NCI-H2227 (cell line): ENCODE data around the gene EVL.
"Not testable (repeated sequence)": the region's sequence is repeated elsewhere in the genome, so short reads cannot be mapped to it uniquely, and the experiment has no call there.

Source experiments
- DNase-seq: peaks from one replicate; lab custom pipeline; 2025; ENCODE audit not compliant: unreplicated experiment; lab: John Stamatoyannopoulos, UW

Gene EVL

GRCh38 chr14:100038065-100038464, 27.2 kb upstream of the EVL start:
- DNase-seq = no peak

GRCh38 chr14:100039903-100040302, 25.3 kb upstream of the EVL start:
- no peak for DNase-seq

DNA sequence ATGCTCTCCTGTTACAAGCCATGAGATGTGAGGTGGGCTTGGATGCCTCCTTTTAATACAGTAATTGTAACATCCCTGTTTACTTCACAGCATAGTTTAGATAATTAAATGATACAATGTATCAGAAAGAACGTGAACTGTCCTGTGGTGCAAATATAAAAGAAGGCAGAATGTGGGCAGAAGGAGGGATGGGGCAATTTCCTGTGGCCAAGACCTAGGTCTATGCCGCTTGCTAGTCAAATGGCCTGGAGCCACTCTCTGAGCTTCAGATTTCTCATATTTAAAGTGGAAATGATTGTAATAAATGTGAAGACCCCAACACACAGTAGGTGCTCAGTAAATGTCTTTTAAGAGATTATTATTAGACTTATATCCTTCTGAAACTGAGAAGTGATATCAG, 24.0 kb upstream of the EVL start:
- DNase-seq = no peak

- DNase-seq = no peak
Measured at GRCh38 chr14:100042286-100042685, 22.9 kb upstream of the EVL start.

- no peak for DNase-seq
Measured at GRCh38 chr14:100045642-100046344, 19.4 kb upstream of the EVL start.

- no peak for DNase-seq
Measured at GRCh38 chr14:100047600-100047999, 17.6 kb upstream of the EVL start.

DNA sequence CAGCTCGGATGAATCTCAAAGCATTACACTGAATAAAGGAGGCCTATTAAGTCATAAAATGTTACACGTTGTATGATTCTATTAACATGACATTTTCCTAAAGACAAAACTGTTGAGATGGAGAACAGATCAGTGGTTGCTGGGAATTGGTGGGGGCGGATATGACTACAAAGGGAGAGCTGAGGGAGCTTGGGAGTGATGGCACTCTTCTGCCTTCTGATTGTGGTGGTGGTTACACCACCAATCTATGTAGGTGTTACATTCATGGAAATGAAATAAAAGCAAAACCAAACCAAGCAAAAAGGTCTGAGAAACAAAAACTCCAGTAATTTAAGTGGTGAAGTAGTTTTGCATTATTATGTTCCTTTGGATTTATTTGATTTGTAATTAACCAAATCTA, 16.4 kb upstream of the EVL start:
- DNase-seq = no peak

DNA sequence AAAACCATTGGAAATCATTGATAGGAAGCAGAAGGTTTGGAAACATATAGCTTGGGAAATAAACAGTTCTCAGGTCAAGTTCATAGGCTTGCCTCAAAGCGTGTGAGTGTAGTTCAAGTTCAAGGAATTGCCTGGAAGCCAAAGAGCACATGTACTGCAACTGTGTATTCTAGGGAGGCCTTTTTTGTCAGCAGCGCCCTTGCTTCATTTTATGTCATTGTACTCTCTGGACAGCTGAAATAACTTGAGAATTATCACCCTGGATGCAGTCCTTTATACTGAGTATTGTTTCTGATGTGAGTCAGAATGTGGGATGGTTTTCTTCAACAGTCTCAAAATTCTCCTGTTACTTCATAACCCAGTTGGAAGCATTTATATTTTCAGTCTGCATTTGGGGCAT, 16.0 kb upstream of the EVL start:
- no peak for DNase-seq

DNA sequence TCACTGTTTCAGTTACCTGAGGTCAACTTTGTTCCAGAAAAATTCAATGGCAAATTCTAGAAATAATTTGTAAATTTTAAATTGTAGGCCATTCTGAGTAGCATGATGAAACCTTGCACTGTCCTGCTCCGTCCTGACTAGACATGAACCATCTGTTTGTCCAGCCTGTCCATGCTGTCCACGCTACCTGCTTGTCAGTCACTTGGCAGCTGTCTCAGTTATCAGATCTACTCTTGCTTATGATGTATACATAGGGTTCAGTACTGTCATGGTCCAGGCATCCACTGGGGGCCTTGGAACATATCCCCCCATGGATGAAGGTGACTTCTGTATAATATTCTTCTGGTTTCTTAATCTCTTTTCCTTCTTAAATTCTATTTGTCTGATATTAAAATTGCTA, 14.1 kb upstream of the EVL start:
- DNase-seq = no peak

- peak; percentile 26 for DNase-seq
Measured at GRCh38 chr14:100051543-100051942, 13.7 kb upstream of the EVL start.

GRCh38 chr14:100052819-100053218, 12.4 kb upstream of the EVL start:
- no peak for DNase-seq

GRCh38 chr14:100054316-100055075, 10.7 kb upstream of the EVL start:
- no peak for DNase-seq

GRCh38 chr14:100056431-100056830, 8.8 kb upstream of the EVL start:
- no peak for DNase-seq

- DNase-seq = no peak
Measured at GRCh38 chr14:100056964-100057795, 8.0 kb upstream of the EVL start.

GRCh38 chr14:100058777-100059437, 6.3 kb upstream of the EVL start:
- no peak for DNase-seq

GRCh38 chr14:100059438-100059781, 5.8 kb upstream of the EVL start:
- no peak for DNase-seq

- no peak for DNase-seq
Measured at GRCh38 chr14:100060760-100061159, 4.5 kb upstream of the EVL start.

GRCh38 chr14:100062590-100062989, 2.6 kb upstream of the EVL start:
- DNase-seq = no peak

DNA sequence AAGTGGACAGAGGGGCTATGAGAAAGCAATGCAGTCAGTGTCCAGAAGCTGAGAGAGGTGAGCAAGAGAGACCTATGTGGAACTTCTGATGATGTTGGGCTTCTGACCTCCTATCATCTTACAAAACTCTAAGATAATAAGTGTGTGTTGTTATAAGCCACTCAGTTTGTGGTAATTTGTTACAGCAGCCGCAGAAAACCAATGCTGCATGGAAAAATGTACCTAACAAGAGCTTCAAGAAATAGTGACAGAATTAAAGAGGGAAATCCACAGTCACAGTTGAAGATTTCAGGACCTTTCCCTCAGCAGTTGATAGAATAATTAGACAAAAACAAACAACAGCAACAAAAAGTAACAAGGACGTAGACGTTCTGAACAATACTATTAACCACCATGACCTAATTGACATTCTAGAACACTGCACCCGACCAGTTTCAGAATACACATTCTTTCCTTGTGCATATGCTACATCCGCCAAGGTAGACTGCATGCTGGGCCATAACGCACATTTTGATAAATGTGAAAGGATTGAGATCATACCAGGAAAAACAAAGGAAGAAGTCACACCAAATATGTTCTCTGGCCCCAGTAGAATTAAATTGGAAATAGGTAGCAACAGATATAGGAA, 1.8 kb upstream of the EVL start:
- DNase-seq = no peak

DNA sequence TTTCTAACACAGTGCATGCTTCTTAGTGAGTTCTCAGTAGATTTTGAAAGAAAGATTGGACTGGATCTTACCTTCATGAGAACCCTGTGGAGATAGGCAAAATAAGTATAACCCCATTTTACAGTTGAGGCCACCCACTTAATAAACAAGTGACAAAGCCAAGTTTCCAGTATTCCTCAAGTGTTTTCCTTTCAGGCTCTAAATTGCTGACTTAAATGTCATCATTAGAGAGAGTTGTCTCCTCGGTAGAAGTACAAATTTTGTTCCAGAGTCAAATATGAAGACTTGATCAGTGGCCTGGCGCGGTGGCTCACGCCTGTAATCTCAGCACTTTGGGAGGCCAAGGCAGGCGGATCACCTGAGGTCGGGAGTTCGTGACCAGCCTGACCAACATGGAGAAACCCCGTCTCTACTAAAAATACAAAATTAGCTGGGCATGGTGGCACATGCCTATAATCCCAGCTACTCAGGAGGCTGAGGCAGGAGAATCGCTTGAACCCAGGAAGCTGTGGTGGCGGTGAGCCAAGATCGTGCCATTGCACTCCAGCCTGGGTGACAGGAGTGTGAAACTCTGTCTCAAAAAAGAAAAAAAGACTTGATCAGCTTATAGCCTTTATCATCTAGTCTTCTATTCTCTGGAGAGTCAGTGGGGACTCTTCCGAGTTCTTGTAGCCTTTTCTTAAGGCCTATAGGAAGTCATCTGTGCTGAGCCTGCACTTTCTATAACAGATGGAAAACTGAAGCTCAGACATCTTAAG, 708 bp upstream of the EVL start:
- not testable (repeated sequence) for DNase-seq
